Gastrocnemius medialis (tissue), 4 donors: ENCODE data around the gene POU3F3. TPM values are rescaled to one million over a fixed set of nuclear protein-coding genes. Genes with fewer than 3 reads are reported as not detected.

ENCODE experiments used
- ATAC-seq, 2 donors: fragments of 150-250 bp; one replicate each; pipeline ENCODE4 v1.9.1; 2016
- DNase-seq, 2 donors: peaks; one replicate each; pipeline ENCODE4 v3.0.0-alpha.2; 2019
- H3K27ac ChIP-seq, 4 donors: fragments of 200-600 bp; sonication (generic); 1 replicate in 1 of 4; 2 replicates in 3 of 4; pipeline ENCODE4 v1.5.1; 2016 to 2018; ENCODE audit warnings: mild to moderate bottlenecking in 2 of 4, moderate library complexity in 1 of 4
- H3K27me3 ChIP-seq, 3 donors: fragments of 200-600 bp; sonication (generic) in 2 of 3; 1 replicate in 1 of 3; 2 replicates in 2 of 3; pipeline versions ENCODE4 v1.5.1 to v1.6.0; 2016 to 2019; ENCODE audit warnings: mild to moderate bottlenecking in 1 of 3, moderate library complexity in 1 of 3
- H3K36me3 ChIP-seq, 2 donors: fragments of 200-600 bp; sonication (generic) in 1 of 2; one replicate each; pipeline ENCODE4 v1.5.1; 2017 to 2018
- H3K4me1 ChIP-seq, 2 donors: fragments of 200-600 bp; sonication (generic) in 1 of 2; one replicate each; pipeline ENCODE4 v1.5.1; 2016 to 2017; ENCODE audit warnings: mild to moderate bottlenecking in 2 of 2
- H3K4me3 ChIP-seq, 4 donors: fragments of 200-600 bp; sonication (generic) in 3 of 4; 1 replicate in 1 of 4; 2 replicates in 3 of 4; pipeline ENCODE4 v1.5.1; 2016 to 2019; ENCODE audit warnings: mild to moderate bottlenecking in 2 of 4
- H3K9me3 ChIP-seq, 3 donors: fragments of 200-600 bp; sonication (generic) in 2 of 3; 1 replicate in 1 of 3; 2 replicates in 2 of 3; pipeline ENCODE4 v1.5.1; 2016 to 2019
- POLR2A ChIP-seq, 2 donors: fragments of 450-650 bp; IDR thresholded peaks; one replicate each; pipeline ENCODE4 v1.6.1; 2017; ENCODE audit warnings: antibody characterized with exemption in 2 of 2, mild to moderate bottlenecking in 2 of 2, moderate library complexity in 2 of 2
- in situ Hi-C, 4 donors: fragments of 200-750 bp; cut with MboI; loops; one replicate each; pipeline versions ENCODE4 v1.15.0 to v1.8.0; 2017; ENCODE audit warnings: low sequenced_read_pairs in 4 of 4
- intact Hi-C: fragments of 100-400 bp; cut with DNase I; formaldehyde crosslinking; loops from one replicate; pipeline ENCODE4 v1.15.1; 2023; ENCODE audit warnings: low total_unique reads
- total RNA-seq, 4 donors: library from RNA; depleted of rRNA; stranded (reverse); fragments of >200 nt; gene quantifications; one replicate each; pipeline versions ENCODE4 v1.1.0 to v1.2.3, GENCODE V29; 2016
- TF ChIP-seq, protein P1 (sequence below), 5 experiments: fragments of 450-650 bp in 3 of 5; fragments of 200-600 bp in 2 of 5; sonication (generic) in 2 of 5; IDR thresholded peaks in 4 of 5; conservative IDR thresholded peaks in 1 of 5; 1 replicate in 4 of 5; 2 replicates in 1 of 5; pipeline ENCODE4 v1.5.1; 2016 to 2019; ENCODE audit warnings: antibody characterized with exemption in 5 of 5, mild to moderate bottlenecking in 3 of 5, moderate library complexity in 3 of 5

The POU3F3 gene
- total RNA-seq, 4 donors from 2014 or later: not detected

- no peak for TF ChIP-seq POLR2A (IDR thresholded peaks at IDR 0.05)
- TF ChIP-seq, protein P1, sequence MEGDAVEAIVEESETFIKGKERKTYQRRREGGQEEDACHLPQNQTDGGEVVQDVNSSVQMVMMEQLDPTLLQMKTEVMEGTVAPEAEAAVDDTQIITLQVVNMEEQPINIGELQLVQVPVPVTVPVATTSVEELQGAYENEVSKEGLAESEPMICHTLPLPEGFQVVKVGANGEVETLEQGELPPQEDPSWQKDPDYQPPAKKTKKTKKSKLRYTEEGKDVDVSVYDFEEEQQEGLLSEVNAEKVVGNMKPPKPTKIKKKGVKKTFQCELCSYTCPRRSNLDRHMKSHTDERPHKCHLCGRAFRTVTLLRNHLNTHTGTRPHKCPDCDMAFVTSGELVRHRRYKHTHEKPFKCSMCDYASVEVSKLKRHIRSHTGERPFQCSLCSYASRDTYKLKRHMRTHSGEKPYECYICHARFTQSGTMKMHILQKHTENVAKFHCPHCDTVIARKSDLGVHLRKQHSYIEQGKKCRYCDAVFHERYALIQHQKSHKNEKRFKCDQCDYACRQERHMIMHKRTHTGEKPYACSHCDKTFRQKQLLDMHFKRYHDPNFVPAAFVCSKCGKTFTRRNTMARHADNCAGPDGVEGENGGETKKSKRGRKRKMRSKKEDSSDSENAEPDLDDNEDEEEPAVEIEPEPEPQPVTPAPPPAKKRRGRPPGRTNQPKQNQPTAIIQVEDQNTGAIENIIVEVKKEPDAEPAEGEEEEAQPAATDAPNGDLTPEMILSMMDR (IDR thresholded peaks at IDR 0.05 in 4 of 5, conservative IDR thresholded peaks at IDR 0.05 in 1 of 5): no peak
- intact Hi-C loops: no loop called here
Measured at GRCh38 chr2:104868505-104868866, 14.6 kb downstream of the POU3F3 start.

DNA sequence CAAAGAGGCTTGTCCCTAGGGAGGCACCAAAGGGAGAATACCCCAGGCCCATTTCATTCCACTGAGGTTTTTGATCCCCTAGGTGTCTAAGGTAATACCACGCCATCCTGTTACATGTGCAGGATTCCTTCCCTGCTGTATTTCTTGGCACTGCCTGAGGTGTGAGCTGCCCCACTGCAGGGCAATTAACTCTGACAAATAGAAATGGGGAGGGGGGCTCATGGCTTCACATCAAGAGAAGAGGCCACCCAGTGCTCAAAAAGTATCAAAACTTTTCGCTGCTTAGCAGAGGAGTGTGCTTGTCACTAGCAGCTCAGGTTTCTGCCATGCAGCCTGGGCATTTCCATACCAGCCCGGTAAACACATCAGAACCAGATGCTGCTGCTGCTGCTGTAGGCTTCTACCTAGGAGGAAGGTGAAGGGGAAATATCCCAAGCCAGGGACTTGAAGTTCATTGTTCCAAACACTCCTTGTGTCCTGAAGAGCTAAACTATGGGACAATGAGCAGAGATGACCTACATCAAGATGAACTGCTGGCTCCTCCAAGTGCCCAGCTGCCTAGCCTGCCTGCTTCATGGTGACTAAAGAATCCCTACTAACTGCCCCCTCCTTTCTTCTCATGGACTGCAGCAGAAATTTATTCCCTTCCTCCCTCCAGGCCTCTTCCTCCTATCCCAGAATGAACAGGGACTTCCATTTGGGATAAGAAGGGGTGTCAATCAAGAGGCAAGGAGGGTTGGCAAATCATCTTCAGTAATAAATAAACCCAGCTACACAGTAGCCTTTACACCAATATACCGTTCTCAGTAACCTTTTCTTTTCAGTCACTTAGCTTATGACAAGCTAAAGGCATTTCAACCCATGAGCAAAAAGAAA is 16.4 kb downstream of the POU3F3 start:
- Histone ChIP-seq H3K4me3 (no peak overlapping the region), H3K27ac (no peak overlapping the region), H3K4me1 (peaks cover 0 to 8% of the 10 kb centered on the region in 2 donors), H3K9me3 (no peaks in the 10 kb centered on the region), H3K27me3 (peaks cover 74 to 75% (median 75%) of the 10 kb centered on the region in 3 donors), H3K36me3 (no peaks in the 10 kb centered on the region)
- intact Hi-C loops: loop anchor here (10.0 kb wide), 1 partner anchor 1706 kb away; no protein-coding TSS in a partner anchor
- in situ Hi-C loops: no loop called here
- TF ChIP-seq, protein P1 (IDR thresholded peaks at IDR 0.05 in 4 of 5, conservative IDR thresholded peaks at IDR 0.05 in 1 of 5): no peak
- no peak for TF ChIP-seq POLR2A (IDR thresholded peaks at IDR 0.05)
- no peak for ATAC-seq
- DNase-seq: no peak

More at GRCh38 chr2:104868505-104868866, 14.6 kb downstream of the POU3F3 start:
- Histone ChIP-seq H3K36me3 (no peaks in the 10 kb centered on the region), H3K4me3 (no peak overlapping the region), H3K9me3 (no peaks in the 10 kb centered on the region), H3K4me1 (peaks cover 0 to 15% of the 10 kb centered on the region in 2 donors), H3K27ac (no peak overlapping the region), H3K27me3 (peaks cover 89 to 94% (median 93%) of the 10 kb centered on the region in 3 donors)
- no peak for DNase-seq
- in situ Hi-C loops: no loop called here
- no peak for ATAC-seq

DNA sequence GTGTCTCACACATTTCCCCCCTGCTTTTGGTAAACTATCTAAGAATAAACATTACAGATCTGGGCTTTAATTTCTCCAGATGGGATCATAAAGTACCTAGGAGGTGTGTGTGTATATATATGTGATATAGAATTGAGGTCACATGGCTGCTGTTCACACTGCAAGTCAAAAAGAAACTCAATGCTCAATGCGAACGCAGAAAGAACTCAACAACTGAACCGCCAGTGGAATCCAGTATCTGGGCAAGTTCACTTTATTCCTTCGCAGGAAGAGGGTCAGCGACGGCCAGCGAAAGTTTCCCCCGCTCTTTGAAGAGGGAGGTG is 17.7 kb downstream of the POU3F3 start:
- DNase-seq (no peak), ATAC-seq (no peak)
- TF ChIP-seq POLR2A (IDR thresholded peaks at IDR 0.05): no peak
- TF ChIP-seq, protein P1 (IDR thresholded peaks at IDR 0.05 in 4 of 5, conservative IDR thresholded peaks at IDR 0.05 in 1 of 5): no peak
- no peak overlapping the region for H3K27ac ChIP-seq
- in situ Hi-C loops: no loop called here
- no peaks in the 10 kb centered on the region for H3K9me3 ChIP-seq
- intact Hi-C loops: loop anchor here (10.0 kb wide), 1 partner anchor 1707 kb away; no protein-coding TSS in a partner anchor
- no peak overlapping the region for H3K4me3 ChIP-seq
- peaks cover 61 to 64% (median 63%) of the 10 kb centered on the region in 3 donors for H3K27me3 ChIP-seq
- H3K4me1 ChIP-seq: peaks cover 0 to 8% of the 10 kb centered on the region in 2 donors
- H3K36me3 ChIP-seq: no peaks in the 10 kb centered on the region

DNA sequence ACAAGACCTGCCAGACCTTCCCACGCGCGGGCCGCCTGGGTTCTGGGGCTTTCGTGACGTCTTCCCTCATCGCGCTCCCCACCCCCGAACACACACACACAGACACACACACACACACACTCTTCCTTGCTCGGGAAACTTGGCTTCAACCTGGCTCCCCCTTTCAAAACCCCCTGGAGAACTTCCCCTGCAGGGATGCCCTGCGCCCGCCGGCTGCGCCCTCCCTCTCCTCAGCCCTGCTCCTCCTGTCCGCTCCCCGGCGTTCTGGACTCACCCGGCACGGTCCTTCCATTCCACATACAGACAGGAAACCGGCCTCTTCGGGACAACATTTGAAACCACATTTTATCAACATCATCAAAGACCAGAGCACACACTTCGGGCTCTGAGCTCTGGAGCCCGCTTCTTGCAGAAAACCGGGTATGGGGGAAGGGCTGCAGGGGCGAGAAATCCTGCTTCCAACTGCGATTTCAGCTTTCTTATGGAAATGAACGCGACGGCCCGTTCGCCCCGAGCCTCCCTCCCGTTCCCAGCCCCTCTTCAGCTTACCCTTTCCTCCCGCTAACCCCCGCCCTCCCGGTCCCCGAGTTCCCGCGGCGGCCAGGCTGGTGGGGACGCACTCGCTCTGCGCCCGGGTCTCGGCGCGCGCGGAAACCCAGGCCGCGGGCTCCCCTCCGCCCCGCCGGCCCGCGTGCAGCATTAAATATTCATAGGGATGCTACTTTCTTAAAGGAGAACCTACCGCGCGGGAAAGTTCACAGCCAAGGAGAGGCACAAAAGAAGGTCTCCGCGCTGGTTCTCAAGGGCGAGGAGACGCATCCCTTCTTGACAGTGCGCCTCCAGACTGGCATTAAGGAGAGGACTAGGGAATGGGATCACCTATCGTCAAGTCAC is 18.3 kb downstream of the POU3F3 start:
- no peaks in the 10 kb centered on the region for H3K36me3 ChIP-seq
- no peak overlapping the region for H3K27ac ChIP-seq
- in situ Hi-C loops: no loop called here
- H3K4me1 ChIP-seq: peaks cover 0 to 8% of the 10 kb centered on the region in 2 donors
- ATAC-seq (no peak), DNase-seq (no peak)
- H3K4me3 ChIP-seq: peak overlapping the region in 3 of 4 donors; percentile 52 to 71 (median 63)
- H3K9me3 ChIP-seq: no peaks in the 10 kb centered on the region
- peaks cover 57 to 58% (median 57%) of the 10 kb centered on the region in 3 donors for H3K27me3 ChIP-seq
- intact Hi-C loops: loop anchor here (10.0 kb wide), 1 partner anchor 1707 kb away; no protein-coding TSS in a partner anchor
- TF ChIP-seq POLR2A (IDR thresholded peaks at IDR 0.05): no peak
- TF ChIP-seq, protein P1 (IDR thresholded peaks at IDR 0.05 in 4 of 5, conservative IDR thresholded peaks at IDR 0.05 in 1 of 5): no peak
